Measurements from ENCODE around the gene NPR2. TPM values are rescaled to one million over a fixed set of nuclear protein-coding genes. Genes with fewer than 3 reads are reported as not detected.

Gene NPR2
- total RNA-seq, 1 experiment from 2014 or later, result 18.8 TPM

- intact Hi-C loops (cut with micrococcal nuclease), result no loop called here
- H3K79me2 ChIP-seq (ENCODE audit: insufficient read depth, low read length), result peaks cover 34% of the 10 kb centered on the region
- no peak overlapping the region for H3K4me2 ChIP-seq (ENCODE audit: low read length)
- no TSS peak for BruUV-seq (replicated peaks)
- H3K4me1 ChIP-seq (ENCODE audit: control insufficient read depth in 1 of 2, insufficient read depth in 2 of 2, low read length in 2 of 2), result peaks cover 3 to 5% of the 10 kb centered on the region in 2 experiments; a peak in 1 of 4 replicates
- no peaks in the 10 kb centered on the region for H4K20me1 ChIP-seq (ENCODE audit: insufficient read depth)
- no peak overlapping the region for H3K27ac ChIP-seq (ENCODE audit: low read depth, low read length)
- H2AFZ ChIP-seq (ENCODE audit: low read depth, low read length, poor library complexity, severe bottlenecking), result no peak overlapping the region
- no peak for TF ChIP-seq TCF7L2 (IDR thresholded peaks at IDR 0.05; ENCODE audit: borderline replicate concordance, extremely low read depth, insufficient read depth, insufficient read length)
- no peak for TF ChIP-seq CTCF (IDR thresholded peaks at IDR 0.05 in 2 of 3, conservative IDR thresholded peaks at IDR 0.05 in 1 of 3; ENCODE audit: borderline replicate concordance in 1 of 3, insufficient read depth in 1 of 3, low read depth in 2 of 3, low read length in 2 of 3)
- no peak for TF ChIP-seq ZNF274 (IDR thresholded peaks at IDR 0.05; ENCODE audit: low read depth, low read length)
- no peak for TF ChIP-seq SIN3A (IDR thresholded peaks at IDR 0.05; ENCODE audit: low read depth)
- no peak for TF ChIP-seq ZBTB33 (IDR thresholded peaks at IDR 0.05; ENCODE audit: extremely low read depth, insufficient replicate concordance, low read length)
- TF ChIP-seq JUND (IDR thresholded peaks at IDR 0.05), result no peak
- no peak for TF ChIP-seq CEBPB (IDR thresholded peaks at IDR 0.05; ENCODE audit: low read depth)
- H3K9ac ChIP-seq (ENCODE audit: low read length), result no peak overlapping the region
- ChIA-PET CTCF (no interaction called here), RAD21 (ENCODE audit: low non-redundant PET in 1 of 2, low total read pairs in 2 of 2, uncharacterized antibody in 2 of 2, unreplicated experiment in 2 of 2) (no interaction called here), POLR2A (no interaction called here)
- no peaks in the 10 kb centered on the region for H3K27me3 ChIP-seq (ENCODE audit: insufficient read depth, low read length)
- no peaks in the 10 kb centered on the region for H3K9me2 ChIP-seq (ENCODE audit: insufficient read depth)
- DNase-seq (ENCODE audit: low read depth, low spot score), result no peak
- ATAC-seq, result no peak
- H3K9me3 ChIP-seq (ENCODE audit: control insufficient read depth in 1 of 2, insufficient read depth in 1 of 2, low read depth in 1 of 2, low read length in 2 of 2), result no peaks in the 10 kb centered on the region
- no peaks in the 10 kb centered on the region for H3K36me3 ChIP-seq (ENCODE audit: control insufficient read depth in 1 of 2, insufficient read depth in 2 of 2, low read length in 2 of 2)
- H3K4me3 ChIP-seq (replicated peaks in 1 of 2; ENCODE audit: low read depth in 1 of 2, low read length in 2 of 2), result no peak overlapping the region
These were observed 27.6 kb upstream of the NPR2 start for GRCh38 chr9:35763803-35764202.
